NB4 (cell line): ENCODE measurements around the gene OR51M1.

ENCODE experiments used
- DNase-seq: peaks from one replicate; pipeline ENCODE4 v3.0.0; 2010; ENCODE audit warnings: low read depth
- H3K4me3 ChIP-seq: one replicate; pipeline ENCODE4 v1.5.1; 2011; ENCODE audit warnings: mild to moderate bottlenecking, low read depth, low read length, moderate library complexity
- MYC ChIP-seq: IDR thresholded peaks from 2 replicates; pipeline ENCODE4 v1.6.1; 2011; ENCODE audit warnings: low read depth, low read length
- POLR2A ChIP-seq: IDR thresholded peaks from 2 replicates; pipeline ENCODE4 v1.6.1; 2011; ENCODE audit warnings: mild to moderate bottlenecking; ENCODE audit not compliant: insufficient read length; ENCODE audit errors: extremely low read depth
- TF ChIP-seq, protein P1 (sequence below): IDR thresholded peaks from one replicate; pipeline ENCODE4 v1.5.1; 2012; ENCODE audit warnings: low read depth, low read length
- TF ChIP-seq, protein P2 (sequence below): IDR thresholded peaks from 2 replicates; pipeline ENCODE4 v1.6.1; 2011; ENCODE audit warnings: low read depth, low read length

OR51M1 gene

DNA sequence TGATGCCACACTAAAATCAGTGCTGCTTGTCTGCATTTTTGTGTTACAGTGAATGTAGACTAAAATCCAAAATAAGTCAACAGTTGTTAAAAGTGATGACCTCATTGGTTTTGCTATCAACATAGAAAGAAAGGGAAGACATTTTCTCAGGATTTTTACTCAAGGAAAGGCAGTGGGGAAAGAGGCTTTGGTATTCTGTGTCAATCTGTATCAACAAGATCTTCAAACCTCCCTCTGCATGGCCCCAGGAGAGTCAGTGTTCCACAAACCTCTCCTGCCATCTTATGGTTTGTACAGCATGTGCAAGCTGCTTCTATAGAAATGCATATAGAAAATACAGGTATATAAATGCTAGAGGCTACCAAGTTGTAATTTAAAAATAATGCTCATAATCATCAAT, 13.8 kb upstream of the OR51M1 start:
- H3K4me3 ChIP-seq, result no peak overlapping the region
- peak; percentile 16 for DNase-seq
- TF ChIP-seq POLR2A, result no peak
- TF ChIP-seq, protein P1, sequence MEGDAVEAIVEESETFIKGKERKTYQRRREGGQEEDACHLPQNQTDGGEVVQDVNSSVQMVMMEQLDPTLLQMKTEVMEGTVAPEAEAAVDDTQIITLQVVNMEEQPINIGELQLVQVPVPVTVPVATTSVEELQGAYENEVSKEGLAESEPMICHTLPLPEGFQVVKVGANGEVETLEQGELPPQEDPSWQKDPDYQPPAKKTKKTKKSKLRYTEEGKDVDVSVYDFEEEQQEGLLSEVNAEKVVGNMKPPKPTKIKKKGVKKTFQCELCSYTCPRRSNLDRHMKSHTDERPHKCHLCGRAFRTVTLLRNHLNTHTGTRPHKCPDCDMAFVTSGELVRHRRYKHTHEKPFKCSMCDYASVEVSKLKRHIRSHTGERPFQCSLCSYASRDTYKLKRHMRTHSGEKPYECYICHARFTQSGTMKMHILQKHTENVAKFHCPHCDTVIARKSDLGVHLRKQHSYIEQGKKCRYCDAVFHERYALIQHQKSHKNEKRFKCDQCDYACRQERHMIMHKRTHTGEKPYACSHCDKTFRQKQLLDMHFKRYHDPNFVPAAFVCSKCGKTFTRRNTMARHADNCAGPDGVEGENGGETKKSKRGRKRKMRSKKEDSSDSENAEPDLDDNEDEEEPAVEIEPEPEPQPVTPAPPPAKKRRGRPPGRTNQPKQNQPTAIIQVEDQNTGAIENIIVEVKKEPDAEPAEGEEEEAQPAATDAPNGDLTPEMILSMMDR, result no peak
- TF ChIP-seq, protein P2, sequence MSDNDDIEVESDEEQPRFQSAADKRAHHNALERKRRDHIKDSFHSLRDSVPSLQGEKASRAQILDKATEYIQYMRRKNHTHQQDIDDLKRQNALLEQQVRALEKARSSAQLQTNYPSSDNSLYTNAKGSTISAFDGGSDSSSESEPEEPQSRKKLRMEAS, result no peak

DNA sequence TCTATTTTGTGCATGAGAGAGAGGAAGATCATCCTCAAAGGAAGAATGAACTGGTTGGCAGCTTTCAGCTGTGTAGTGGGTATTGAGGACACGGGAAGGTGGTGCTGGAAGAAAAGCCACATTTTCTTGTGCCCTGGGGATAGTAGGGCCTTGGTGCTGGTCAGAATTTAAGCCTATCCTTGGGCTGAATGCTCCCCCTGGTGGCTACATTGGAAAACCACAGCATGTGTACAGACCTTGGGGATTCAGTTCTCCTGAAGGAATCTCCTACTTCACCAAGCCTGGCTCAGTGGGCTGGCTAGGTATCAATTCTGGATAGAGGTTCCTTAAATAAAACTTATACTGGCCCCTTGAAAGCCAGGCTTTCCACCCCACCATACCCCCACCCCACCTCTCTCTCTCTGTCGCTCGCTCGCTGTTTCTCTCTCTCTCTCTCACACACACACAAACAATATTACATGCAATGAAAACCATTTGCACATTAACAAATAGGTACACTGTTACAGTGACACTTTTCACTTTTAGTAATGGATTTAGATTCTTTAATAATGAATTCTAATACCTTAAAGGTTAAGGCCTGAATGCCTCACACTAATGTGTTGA, 2.8 kb upstream of the OR51M1 start:
- DNase-seq, result peak; percentile 59
- H3K4me3 ChIP-seq, result no peak overlapping the region
- TF ChIP-seq, protein P1, result peak; percentile 66
- TF ChIP-seq, protein P2, result no peak

DNA sequence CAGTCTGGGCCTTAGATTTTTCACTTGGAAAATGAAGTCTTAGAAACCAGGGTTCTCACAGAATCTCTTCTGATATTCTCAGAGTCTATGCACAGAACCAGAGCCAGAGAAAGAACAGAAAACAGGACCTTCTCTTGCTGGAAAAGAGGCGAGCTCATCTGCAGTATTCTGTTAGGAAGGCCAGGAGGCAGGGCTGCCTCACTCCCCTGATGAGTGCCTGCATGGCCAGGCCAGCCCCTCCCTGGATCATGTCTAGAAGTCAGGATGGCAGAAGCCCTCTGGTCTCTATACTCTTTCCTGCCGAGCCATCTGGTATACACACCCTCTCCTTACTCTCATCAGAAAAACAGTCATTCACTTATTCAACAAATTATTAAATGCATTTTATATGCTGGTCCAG, 723 bp downstream of the OR51M1 start:
- no peak for DNase-seq
- no peak overlapping the region for H3K4me3 ChIP-seq
- TF ChIP-seq MYC (no peak), POLR2A (no peak)
- TF ChIP-seq, protein P2, result no peak
- TF ChIP-seq, protein P1, result no peak

DNA sequence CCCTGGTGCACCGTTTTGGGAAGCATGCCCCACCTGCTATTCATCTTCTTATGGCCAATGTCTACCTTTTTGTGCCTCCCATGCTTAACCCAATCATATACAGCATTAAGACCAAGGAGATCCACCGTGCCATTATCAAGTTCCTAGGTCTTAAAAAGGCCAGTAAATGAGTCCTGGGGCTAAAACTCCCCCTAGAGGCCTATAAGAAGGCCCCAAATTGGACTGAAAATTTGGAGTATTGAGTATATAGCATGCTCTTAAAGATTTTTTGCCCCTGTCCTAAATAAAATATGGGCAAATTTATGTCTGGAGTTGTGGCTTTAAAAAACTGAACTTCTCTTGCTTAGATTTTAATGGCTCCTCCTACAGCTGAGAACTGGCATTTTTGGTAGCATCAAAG, 6.6 kb downstream of the OR51M1 start:
- no peak overlapping the region for H3K4me3 ChIP-seq
- no peak for DNase-seq
- TF ChIP-seq, protein P2, result no peak
- TF ChIP-seq POLR2A (no peak), MYC (no peak)
- TF ChIP-seq, protein P1, result no peak

DNA sequence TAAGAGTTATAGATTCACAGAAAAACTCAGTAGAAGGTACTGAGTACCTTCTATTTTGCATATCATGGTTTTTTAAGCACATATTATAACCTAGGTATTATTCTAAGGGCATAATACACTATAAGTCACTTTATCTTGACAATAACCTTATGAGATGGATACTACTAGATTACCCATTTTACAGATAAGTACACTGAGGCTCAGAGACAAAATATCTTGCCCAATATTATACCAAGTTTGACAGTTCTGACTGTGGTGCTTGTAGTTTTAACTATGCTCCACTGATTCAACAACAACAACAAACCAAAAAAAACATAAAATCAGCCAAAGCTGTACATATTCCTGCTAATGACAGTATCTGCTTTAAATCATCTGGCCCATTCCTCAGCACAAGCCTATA, 10.5 kb downstream of the OR51M1 start:
- TF ChIP-seq POLR2A, result no peak
- TF ChIP-seq, protein P2, result no peak
- TF ChIP-seq, protein P1, result no peak
- no peak overlapping the region for H3K4me3 ChIP-seq
- DNase-seq, result no peak

DNA sequence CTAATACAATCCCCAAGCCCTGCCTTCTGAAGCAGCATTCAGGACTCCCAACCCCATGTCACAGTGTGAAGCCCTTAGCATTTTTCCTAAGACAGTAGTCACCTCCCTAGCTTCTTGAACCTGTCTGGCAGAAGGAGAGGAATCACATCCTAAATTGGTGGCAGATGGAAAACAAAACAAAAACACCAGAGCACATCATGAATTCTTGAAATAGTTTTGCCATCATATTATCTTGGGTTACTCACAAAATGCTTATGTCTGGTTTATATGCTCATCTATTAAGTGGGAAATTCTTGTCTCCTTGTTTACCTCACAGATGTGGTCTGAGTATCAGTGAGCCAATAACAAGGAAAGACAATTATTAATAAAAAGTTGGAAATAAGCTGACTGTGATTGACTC, 15.3 kb downstream of the OR51M1 start:
- H3K4me3 ChIP-seq, result no peak overlapping the region
- no peak for DNase-seq
- TF ChIP-seq, protein P2, result no peak
- TF ChIP-seq MYC (no peak), POLR2A (no peak)
- TF ChIP-seq, protein P1, result no peak
